ENCODE results near the gene GATA1. TPM values are rescaled to one million over a fixed set of nuclear protein-coding genes. Genes with fewer than 3 reads are reported as not detected.

GATA1 gene
- total RNA-seq, 1 experiment from 2014 or later = not detected

DNA sequence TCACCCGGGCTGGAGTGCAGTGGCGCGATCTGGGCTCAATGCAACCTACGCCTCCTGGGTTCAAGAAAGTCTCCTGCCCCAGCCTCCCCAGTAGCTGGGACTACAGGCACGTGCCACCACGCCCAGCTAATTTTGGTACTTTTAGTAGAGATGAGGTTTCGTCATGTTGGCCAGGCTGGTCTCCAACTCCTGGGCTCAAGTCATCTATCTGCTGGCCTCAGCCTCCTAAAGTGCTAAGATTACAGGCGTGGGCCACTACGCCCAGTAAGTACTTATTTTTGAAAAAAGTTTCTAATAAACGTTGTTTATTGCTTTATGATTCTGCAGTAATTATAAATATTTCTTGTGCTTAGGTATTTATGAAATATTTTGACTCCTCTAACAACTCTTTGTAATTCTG lies 53.3 kb downstream of the GATA1 start:
- Histone ChIP-seq H3K27me3 (no peaks in the 10 kb centered on the region), H3K4me1 (no peaks in the 10 kb centered on the region), H3K4me3 (no peak overlapping the region), H3K9me3 (replicated peaks) (no peaks in the 10 kb centered on the region), H3K27ac (no peak overlapping the region), H3K36me3 (no peaks in the 10 kb centered on the region)
- DNase-seq = no peak

Other genes starting within 250 kb of the GATA1 start
- 4.3 and 4.6 TPM in 2 replicates for gene TBC1D25, start 246.9 kb upstream of the GATA1 start, total RNA-seq (2014; rRNA removed; shearing (Covaris generic))
- gene RBM3, start 212.1 kb upstream of the GATA1 start, total RNA-seq (2014; rRNA removed; shearing (Covaris generic)) = 117 and 135 TPM in 2 replicates
- gene WDR13, start 189.1 kb upstream of the GATA1 start, total RNA-seq (2014; rRNA removed; shearing (Covaris generic)) = 19.9 and 23.6 TPM in 2 replicates
- gene WAS, start 102.8 kb upstream of the GATA1 start, total RNA-seq (2014; rRNA removed; shearing (Covaris generic)) = not detected in 2 replicates
- gene SUV39H1, start 89.9 kb upstream of the GATA1 start, total RNA-seq (2014; rRNA removed; shearing (Covaris generic)) = 10.2 and 10.5 TPM in 2 replicates
- not detected in 2 replicates for gene GLOD5, start 24.8 kb upstream of the GATA1 start, total RNA-seq (2014; rRNA removed; shearing (Covaris generic))
- 31.5 and 47.2 TPM in 2 replicates for gene HDAC6, start 15.5 kb downstream of the GATA1 start, total RNA-seq (2014; rRNA removed; shearing (Covaris generic))
- gene ERAS, start 39.9 kb downstream of the GATA1 start, total RNA-seq (2014; rRNA removed; shearing (Covaris generic)) = not detected in 2 replicates
- gene PCSK1N, start 49.0 kb downstream of the GATA1 start, total RNA-seq (2014; rRNA removed; shearing (Covaris generic)) = not detected in 2 replicates
- 43.5 and 51.1 TPM in 2 replicates for gene TIMM17B, start 111.2 kb downstream of the GATA1 start, total RNA-seq (2014; rRNA removed; shearing (Covaris generic))
- 52.3 and 52.4 TPM in 2 replicates for gene PQBP1, start 111.3 kb downstream of the GATA1 start, total RNA-seq (2014; rRNA removed; shearing (Covaris generic))
- gene SLC35A2, start 125.1 kb downstream of the GATA1 start, total RNA-seq (2014; rRNA removed; shearing (Covaris generic)) = 12.6 and 16.0 TPM in 2 replicates
- 6.8 and 8.0 TPM in 2 replicates for gene PIM2, start 132.4 kb downstream of the GATA1 start, total RNA-seq (2014; rRNA removed; shearing (Covaris generic))
- 17.0 and 19.2 TPM in 2 replicates for gene OTUD5, start 171.0 kb downstream of the GATA1 start, total RNA-seq (2014; rRNA removed; shearing (Covaris generic))
- gene KCND1, start 185.3 kb downstream of the GATA1 start, total RNA-seq (2014; rRNA removed; shearing (Covaris generic)) = 0.08 and 0.12 TPM in 2 replicates
- gene GRIPAP1, start 215.7 kb downstream of the GATA1 start, total RNA-seq (2014; rRNA removed; shearing (Covaris generic)) = 16.2 and 19.4 TPM in 2 replicates

All from SJCRH30 (cell line).